ENCODE data around the gene TOR1A. TPM values are rescaled to one million over a fixed set of nuclear protein-coding genes. Genes with fewer than 3 reads are reported as not detected.

TOR1A gene
- total RNA-seq (2014; rRNA removed; shearing (Covaris generic)), result 34.0 and 35.9 TPM in 2 replicates

- DNase-seq (ENCODE audit: low read depth), result peak; percentile 91
Measured at GRCh38 chr9:129823935-129824601, at the start of gene TOR1A. TOR1A (minus strand) TSS chr9:129824136; CDS start chr9:129824085, 51 bp downstream.

GRCh38 chr9:129871046-129871445 lies 47.1 kb upstream of the TOR1A start:
- DNase-seq (ENCODE audit: low read depth), result no peak

- no peak for DNase-seq (ENCODE audit: low read depth)
Measured at GRCh38 chr9:129869585-129870501, 45.9 kb upstream of the TOR1A start.

GRCh38 chr9:129868872-129869486 lies 45.0 kb upstream of the TOR1A start:
- no peak for DNase-seq (ENCODE audit: low read depth)

GRCh38 chr9:129868023-129868871 lies 44.3 kb upstream of the TOR1A start:
- DNase-seq (ENCODE audit: low read depth), result no peak

GRCh38 chr9:129867136-129868022 lies 43.4 kb upstream of the TOR1A start:
- no peak for DNase-seq (ENCODE audit: low read depth)

GRCh38 chr9:129866394-129867135 lies 42.6 kb upstream of the TOR1A start:
- peak; percentile 88 for DNase-seq (ENCODE audit: low read depth)

GRCh38 chr9:129865668-129866320 lies 41.9 kb upstream of the TOR1A start:
- no peak for DNase-seq (ENCODE audit: low read depth)

- DNase-seq (ENCODE audit: low read depth), result no peak
Measured at GRCh38 chr9:129864991-129865647, 41.2 kb upstream of the TOR1A start.

GRCh38 chr9:129863059-129863690 lies 39.2 kb upstream of the TOR1A start:
- DNase-seq (ENCODE audit: low read depth), result peak; percentile 98

- no peak for DNase-seq (ENCODE audit: low read depth)
Measured at GRCh38 chr9:129861447-129861827, 37.5 kb upstream of the TOR1A start.

GRCh38 chr9:129860653-129861446 lies 36.9 kb upstream of the TOR1A start:
- no peak for DNase-seq (ENCODE audit: low read depth)

- DNase-seq (ENCODE audit: low read depth), result no peak
Measured at GRCh38 chr9:129858167-129858962, 34.4 kb upstream of the TOR1A start.

GRCh38 chr9:129857207-129857606 lies 33.3 kb upstream of the TOR1A start:
- no peak for DNase-seq (ENCODE audit: low read depth)

GRCh38 chr9:129854588-129855110 lies 30.7 kb upstream of the TOR1A start:
- no peak for DNase-seq (ENCODE audit: low read depth)

- no peak for DNase-seq (ENCODE audit: low read depth)
Measured at GRCh38 chr9:129853614-129854013, 29.7 kb upstream of the TOR1A start.

Data from RPMI7951 (cell line).